ENCODE data around the gene FAN1. TPM values are rescaled to one million over a fixed set of nuclear protein-coding genes. Genes with fewer than 3 reads are reported as not detected.

Gene FAN1
- total RNA-seq, 4 donors from 2014 or later: 16.2 to 45.5 (median 22.8) TPM

DNA sequence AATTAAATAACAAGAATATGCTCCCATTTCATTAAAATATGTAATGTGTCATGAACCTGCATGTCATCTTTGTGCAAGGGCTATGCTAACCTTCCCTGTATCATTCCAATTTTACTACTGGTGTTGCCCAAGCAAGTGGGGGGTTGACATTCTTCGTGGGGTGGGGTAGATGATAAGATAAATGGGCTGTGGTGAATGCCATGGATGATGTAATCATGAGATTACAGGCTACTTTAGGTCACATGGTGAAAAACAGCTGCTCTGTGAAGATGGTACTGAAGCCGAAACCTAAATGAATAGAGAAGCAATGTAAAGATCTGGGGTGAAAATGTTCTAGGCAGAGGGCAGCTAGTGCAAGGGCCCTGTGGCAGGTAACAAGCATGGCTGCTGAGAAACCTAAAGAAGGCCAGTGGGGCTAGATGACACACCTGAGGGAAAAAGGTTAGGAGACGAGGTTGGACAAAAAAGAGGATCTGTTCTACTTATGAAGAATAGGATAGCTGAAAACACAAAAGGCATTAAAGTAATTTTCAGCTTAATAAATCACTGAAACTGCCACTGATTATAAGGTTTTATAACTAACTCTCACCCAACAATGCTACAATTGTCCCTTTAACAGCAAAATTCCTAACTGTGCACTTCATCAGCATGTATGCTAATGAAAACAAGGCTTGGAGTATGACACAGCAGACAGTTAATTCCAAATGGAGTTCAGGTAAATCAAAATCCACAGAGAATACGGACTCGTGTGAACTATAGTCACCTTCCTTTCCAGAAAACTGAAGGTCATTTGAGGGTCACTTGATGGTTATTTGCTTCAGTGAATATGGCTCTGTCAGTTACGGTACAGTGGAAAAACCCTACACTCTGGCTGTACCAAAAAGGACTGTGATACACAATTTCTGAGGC, 52.8 kb downstream of the FAN1 start:
- H3K27me3 ChIP-seq: no peaks in the 10 kb centered on the region
- WGBS: 83% methylated on average over 6 of the region's 6 CpGs
- no peak overlapping the region for H3K4me3 ChIP-seq
- no peaks in the 10 kb centered on the region for H3K9me3 ChIP-seq
- no peak for DNase-seq (ENCODE audit: low spot score in 2 of 2)
- peaks cover 89% of the 10 kb centered on the region for H3K36me3 ChIP-seq
- H3K4me1 ChIP-seq: no peaks in the 10 kb centered on the region
- TF ChIP-seq CTCF (IDR thresholded peaks at IDR 0.05) (no peak), EP300 (IDR thresholded peaks at IDR 0.05) (no peak), POLR2AphosphoS5 (IDR thresholded peaks at IDR 0.05) (no peak), POLR2A (IDR thresholded peaks at IDR 0.05) (no peak)
- no peak overlapping the region for H3K27ac ChIP-seq

DNA sequence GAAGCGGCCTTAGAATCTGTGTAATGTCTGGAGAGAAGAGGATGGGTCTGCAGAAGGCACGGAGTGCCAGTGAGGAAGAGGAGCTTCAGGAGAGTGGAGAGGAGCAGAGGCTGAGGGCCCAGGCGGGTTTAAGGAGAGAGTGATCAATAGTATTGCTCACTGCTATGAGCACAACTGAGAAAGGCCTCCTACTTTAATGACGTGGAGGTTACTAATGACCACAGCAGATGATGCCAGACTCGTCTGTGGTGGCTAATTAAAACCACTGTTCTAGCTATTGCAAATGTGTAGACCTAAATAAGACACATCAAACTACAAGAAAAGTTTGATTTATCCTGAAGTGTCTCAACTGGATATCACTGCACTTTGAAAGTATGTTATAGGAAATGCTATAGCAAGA, 54.5 kb downstream of the FAN1 start:
- Histone ChIP-seq H3K9me3 (no peaks in the 10 kb centered on the region), H3K27ac (no peak overlapping the region), H3K4me3 (no peak overlapping the region), H3K27me3 (no peaks in the 10 kb centered on the region), H3K36me3 (peaks cover 73% of the 10 kb centered on the region), H3K4me1 (peaks cover 12% of the 10 kb centered on the region)
- DNase-seq (ENCODE audit: low spot score in 2 of 2): no peak
- WGBS: 91% methylated on average over 5 of the region's 5 CpGs
- TF ChIP-seq EP300 (IDR thresholded peaks at IDR 0.05): no peak
- no peak for TF ChIP-seq POLR2A (IDR thresholded peaks at IDR 0.05)
- no peak for TF ChIP-seq POLR2AphosphoS5 (IDR thresholded peaks at IDR 0.05)
- no peak for TF ChIP-seq CTCF (IDR thresholded peaks at IDR 0.05)

DNA sequence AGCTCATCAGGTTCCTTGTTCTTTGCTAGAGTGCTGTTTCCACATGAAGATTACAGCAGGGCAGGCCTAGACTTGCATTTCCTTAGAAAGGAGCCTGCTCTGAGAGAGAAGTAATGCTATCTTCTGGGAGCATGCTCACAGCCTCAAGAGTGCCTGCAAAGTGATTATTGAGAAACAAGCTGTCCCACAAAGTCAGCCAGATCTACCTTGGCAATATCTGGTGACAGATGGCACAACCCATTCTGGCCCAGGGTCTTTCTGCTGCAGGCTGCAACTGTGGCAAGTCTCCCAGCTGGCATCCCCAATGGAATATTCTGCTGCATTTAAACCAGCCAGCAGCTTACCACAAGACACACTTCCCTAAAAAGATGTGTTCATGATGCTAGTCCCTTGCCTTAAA, 58.4 kb downstream of the FAN1 start:
- TF ChIP-seq EP300 (IDR thresholded peaks at IDR 0.05) (no peak), CTCF (IDR thresholded peaks at IDR 0.05) (no peak), POLR2AphosphoS5 (IDR thresholded peaks at IDR 0.05) (no peak), POLR2A (IDR thresholded peaks at IDR 0.05) (no peak)
- peaks cover 63% of the 10 kb centered on the region for H3K36me3 ChIP-seq
- no peaks in the 10 kb centered on the region for H3K9me3 ChIP-seq

GRCh38 chr15:30962659-30963058, 58.9 kb downstream of the FAN1 start:
- H3K9me3 ChIP-seq: no peaks in the 10 kb centered on the region
- peaks cover 57% of the 10 kb centered on the region for H3K36me3 ChIP-seq
- H3K27me3 ChIP-seq: no peaks in the 10 kb centered on the region
- H3K4me3 ChIP-seq: no peak overlapping the region
- H3K4me1 ChIP-seq: peaks cover 12% of the 10 kb centered on the region
- H3K27ac ChIP-seq: no peak overlapping the region
- no peak for TF ChIP-seq POLR2A (IDR thresholded peaks at IDR 0.05)
- no peak for TF ChIP-seq POLR2AphosphoS5 (IDR thresholded peaks at IDR 0.05)
- no peak for TF ChIP-seq EP300 (IDR thresholded peaks at IDR 0.05)
- no peak for TF ChIP-seq CTCF (IDR thresholded peaks at IDR 0.05)
- DNase-seq (ENCODE audit: low spot score in 2 of 2): no peak
- 84% methylated on average over 3 of the region's 3 CpGs for WGBS

More for the DNA sequence above, 58.4 kb downstream of the FAN1 start:
- DNase-seq (ENCODE audit: low spot score in 2 of 2): no peak
- H3K27ac ChIP-seq: no peak overlapping the region
- H3K4me1 ChIP-seq: peaks cover 12% of the 10 kb centered on the region
- H3K4me3 ChIP-seq: no peak overlapping the region
- H3K27me3 ChIP-seq: no peaks in the 10 kb centered on the region

- TF ChIP-seq CTCF (IDR thresholded peaks at IDR 0.05): no peak
- TF ChIP-seq POLR2A (IDR thresholded peaks at IDR 0.05): no peak
- no peak for TF ChIP-seq POLR2AphosphoS5 (IDR thresholded peaks at IDR 0.05)
- TF ChIP-seq EP300 (IDR thresholded peaks at IDR 0.05): no peak
- Histone ChIP-seq H3K4me1 (peaks cover 12% of the 10 kb centered on the region), H3K9me3 (no peaks in the 10 kb centered on the region), H3K27ac (no peak overlapping the region), H3K4me3 (no peak overlapping the region), H3K36me3 (peaks cover 47% of the 10 kb centered on the region), H3K27me3 (no peaks in the 10 kb centered on the region)
- DNase-seq (ENCODE audit: low spot score in 2 of 2): no peak
- 69% methylated on average over 3 of the region's 3 CpGs for WGBS
These were observed 60.0 kb downstream of the FAN1 start for GRCh38 chr15:30963681-30964080.

Data from suprapubic skin (tissue), 4 donors.